ENCODE data around the gene AQP11.
"Not testable (repeated sequence)": the region's sequence is repeated elsewhere in the genome, so short reads cannot be mapped to it uniquely, and the experiment has no call there.

DNA sequence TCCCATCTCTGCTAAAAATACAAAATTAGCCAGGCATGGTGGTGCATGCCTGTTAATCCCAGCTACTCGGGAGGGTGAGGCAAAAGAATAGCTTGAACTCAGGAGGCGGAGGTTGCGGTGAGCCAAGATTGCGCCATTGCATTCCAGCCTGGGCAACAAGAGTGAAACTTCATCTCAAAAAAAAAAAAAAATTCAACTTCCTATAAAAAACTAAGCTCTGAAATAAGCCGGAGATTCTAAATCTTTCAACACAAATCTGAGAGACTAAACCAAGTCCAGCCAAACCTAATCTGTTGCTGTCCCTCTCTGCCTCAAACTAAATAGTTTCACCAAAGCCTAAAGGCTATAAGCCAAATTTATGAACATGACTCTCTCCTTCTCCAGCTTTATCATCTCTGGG, 44.2 kb downstream of the AQP11 start:
- not testable (repeated sequence) for TF ChIP-seq POLR2A (IDR thresholded peaks at IDR 0.05; ENCODE audit: low read depth, low read length); EZH2 (IDR thresholded peaks at IDR 0.05; ENCODE audit: borderline replicate concordance, low read depth, low read length, severe bottlenecking); POLR2AphosphoS5 (IDR thresholded peaks at IDR 0.05; ENCODE audit: insufficient read depth, low read depth, low read length); JUN (IDR thresholded peaks at IDR 0.05; ENCODE audit: borderline replicate concordance, insufficient read depth, insufficient read length, low read depth); GATA2 (IDR thresholded peaks at IDR 0.05; ENCODE audit: insufficient read depth, insufficient read length, low read depth, low read length); FOS (IDR thresholded peaks at IDR 0.05; ENCODE audit: borderline replicate concordance, insufficient read depth, low read length)
- TF ChIP-seq, protein P1, sequence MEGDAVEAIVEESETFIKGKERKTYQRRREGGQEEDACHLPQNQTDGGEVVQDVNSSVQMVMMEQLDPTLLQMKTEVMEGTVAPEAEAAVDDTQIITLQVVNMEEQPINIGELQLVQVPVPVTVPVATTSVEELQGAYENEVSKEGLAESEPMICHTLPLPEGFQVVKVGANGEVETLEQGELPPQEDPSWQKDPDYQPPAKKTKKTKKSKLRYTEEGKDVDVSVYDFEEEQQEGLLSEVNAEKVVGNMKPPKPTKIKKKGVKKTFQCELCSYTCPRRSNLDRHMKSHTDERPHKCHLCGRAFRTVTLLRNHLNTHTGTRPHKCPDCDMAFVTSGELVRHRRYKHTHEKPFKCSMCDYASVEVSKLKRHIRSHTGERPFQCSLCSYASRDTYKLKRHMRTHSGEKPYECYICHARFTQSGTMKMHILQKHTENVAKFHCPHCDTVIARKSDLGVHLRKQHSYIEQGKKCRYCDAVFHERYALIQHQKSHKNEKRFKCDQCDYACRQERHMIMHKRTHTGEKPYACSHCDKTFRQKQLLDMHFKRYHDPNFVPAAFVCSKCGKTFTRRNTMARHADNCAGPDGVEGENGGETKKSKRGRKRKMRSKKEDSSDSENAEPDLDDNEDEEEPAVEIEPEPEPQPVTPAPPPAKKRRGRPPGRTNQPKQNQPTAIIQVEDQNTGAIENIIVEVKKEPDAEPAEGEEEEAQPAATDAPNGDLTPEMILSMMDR (IDR thresholded peaks at IDR 0.05; ENCODE audit: extremely low read depth in 1 of 2, insufficient read depth in 1 of 2, low read depth in 1 of 2, low read length in 2 of 2), result not testable (repeated sequence)
- TF ChIP-seq, protein P2, sequence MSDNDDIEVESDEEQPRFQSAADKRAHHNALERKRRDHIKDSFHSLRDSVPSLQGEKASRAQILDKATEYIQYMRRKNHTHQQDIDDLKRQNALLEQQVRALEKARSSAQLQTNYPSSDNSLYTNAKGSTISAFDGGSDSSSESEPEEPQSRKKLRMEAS (IDR thresholded peaks at IDR 0.05; ENCODE audit: insufficient read depth, insufficient read length), result not testable (repeated sequence)

All from endothelial cell of umbilical vein (primary cell).